Duodenal mucosa (tissue), 2 donors: Measurements from ENCODE around the gene EDARADD.

Experiments
- H3K27ac ChIP-seq: one replicate; pipeline ENCODE4 v1.7.0; 2013; ENCODE audit warnings: low read depth, low read length
- H3K27me3 ChIP-seq, 2 donors: one replicate each; pipeline ENCODE4 v1.7.0; 2013; ENCODE audit warnings: low read length in 2 of 2, control low read depth in 1 of 2; ENCODE audit not compliant: insufficient read depth in 2 of 2, control insufficient read depth in 1 of 2
- H3K36me3 ChIP-seq, 2 donors: one replicate each; pipeline ENCODE4 v1.7.0; 2013; ENCODE audit warnings: low read length in 2 of 2, control low read depth in 1 of 2; ENCODE audit not compliant: insufficient read depth in 2 of 2, control insufficient read depth in 1 of 2
- H3K4me1 ChIP-seq, 2 donors: one replicate each; pipeline ENCODE4 v1.7.0; 2013; ENCODE audit warnings: low read length in 2 of 2, control low read depth in 1 of 2; ENCODE audit not compliant: insufficient read depth in 2 of 2, control insufficient read depth in 1 of 2
- H3K4me3 ChIP-seq, 2 donors: one replicate each; pipeline ENCODE4 v1.7.0; 2013; ENCODE audit warnings: low read length in 2 of 2, low read depth in 1 of 2
- H3K9ac ChIP-seq, 2 donors: one replicate each; pipeline ENCODE4 v1.7.0; 2013; ENCODE audit warnings: low read length in 2 of 2, low read depth in 1 of 2
- H3K9me3 ChIP-seq, 2 donors: one replicate each; pipeline ENCODE4 v1.7.0; 2013; ENCODE audit warnings: low read length in 2 of 2, control low read depth in 1 of 2; ENCODE audit not compliant: control insufficient read depth in 1 of 2

EDARADD gene

GRCh38 chr1:236523704-236524141 lies 129.6 kb downstream of the EDARADD start, which contains the start of gene LGALS8:
Gene LGALS8, plus strand, starts transcription at chr1:236523982. Its CDS starts 2,089 bp downstream, at chr1:236526071.
- H3K9me3 ChIP-seq = no peaks in the 10 kb centered on the region
- peak within 1 kb of the TSS; percentile 70 for H3K27ac ChIP-seq
- H3K36me3 ChIP-seq = peaks cover 0 to 18% of the 10 kb centered on the region in 2 donors
- peaks cover 5 to 8% of the 10 kb centered on the region in 2 donors for H3K4me1 ChIP-seq
- peak within 1 kb of the TSS; percentile 82 to 94 for H3K9ac ChIP-seq
- no peaks in the 10 kb centered on the region for H3K27me3 ChIP-seq
- peak within 1 kb of the TSS; percentile 81 for H3K4me3 ChIP-seq

GRCh38 chr1:236524142-236524894 lies 130.2 kb downstream of the EDARADD start:
- Histone ChIP-seq H3K9me3 (no peaks in the 10 kb centered on the region), H3K4me1 (peaks cover 5 to 8% of the 10 kb centered on the region in 2 donors)

GRCh38 chr1:236524895-236525184 lies 130.8 kb downstream of the EDARADD start:
- Histone ChIP-seq H3K9me3 (no peaks in the 10 kb centered on the region), H3K36me3 (peaks cover 0 to 20% of the 10 kb centered on the region in 2 donors), H3K9ac (peak overlapping the region; percentile 82 to 94), H3K4me3 (peak overlapping the region; percentile 81), H3K27ac (peak overlapping the region; percentile 11), H3K4me1 (peaks cover 5 to 8% of the 10 kb centered on the region in 2 donors), H3K27me3 (no peaks in the 10 kb centered on the region)

More at GRCh38 chr1:236524142-236524894, 130.2 kb downstream of the EDARADD start:
- Histone ChIP-seq H3K4me3 (peak overlapping the region; percentile 81), H3K27ac (peak overlapping the region; percentile 70), H3K9ac (peak overlapping the region; percentile 82 to 94), H3K36me3 (peaks cover 0 to 20% of the 10 kb centered on the region in 2 donors), H3K27me3 (no peaks in the 10 kb centered on the region)

GRCh38 chr1:236526079-236526478 lies 132.0 kb downstream of the EDARADD start:
- H3K4me3 ChIP-seq = no peak overlapping the region
- H3K27ac ChIP-seq = no peak overlapping the region
- peaks cover 8 to 11% of the 10 kb centered on the region in 2 donors for H3K4me1 ChIP-seq
- H3K27me3 ChIP-seq = no peaks in the 10 kb centered on the region
- H3K36me3 ChIP-seq = peaks cover 0 to 20% of the 10 kb centered on the region in 2 donors
- no peaks in the 10 kb centered on the region for H3K9me3 ChIP-seq
- no peak overlapping the region for H3K9ac ChIP-seq

- Histone ChIP-seq H3K27ac (no peak overlapping the region), H3K27me3 (no peaks in the 10 kb centered on the region), H3K36me3 (peaks cover 0 to 36% of the 10 kb centered on the region in 2 donors), H3K4me3 (no peak overlapping the region), H3K9ac (no peak overlapping the region), H3K9me3 (no peaks in the 10 kb centered on the region), H3K4me1 (peaks cover 11 to 13% of the 10 kb centered on the region in 2 donors)
These were observed 136.2 kb downstream of the EDARADD start for GRCh38 chr1:236530286-236530685.

GRCh38 chr1:236530959-236531358 lies 136.9 kb downstream of the EDARADD start:
- no peak overlapping the region for H3K27ac ChIP-seq

GRCh38 chr1:236532850-236533249 lies 138.8 kb downstream of the EDARADD start:
- Histone ChIP-seq H3K9ac (no peak overlapping the region), H3K4me1 (peaks cover 11 to 13% of the 10 kb centered on the region in 2 donors), H3K9me3 (no peaks in the 10 kb centered on the region), H3K27ac (no peak overlapping the region), H3K27me3 (no peaks in the 10 kb centered on the region), H3K4me3 (no peak overlapping the region), H3K36me3 (peaks cover 3 to 26% of the 10 kb centered on the region in 2 donors)

More at GRCh38 chr1:236530959-236531358, 136.9 kb downstream of the EDARADD start:
- no peaks in the 10 kb centered on the region for H3K9me3 ChIP-seq
- no peaks in the 10 kb centered on the region for H3K27me3 ChIP-seq
- peaks cover 0 to 41% of the 10 kb centered on the region in 2 donors for H3K36me3 ChIP-seq
- H3K4me3 ChIP-seq = no peak overlapping the region
- H3K4me1 ChIP-seq = peaks cover 11 to 13% of the 10 kb centered on the region in 2 donors
- H3K9ac ChIP-seq = no peak overlapping the region

- Histone ChIP-seq H3K4me3 (no peak overlapping the region), H3K27me3 (no peaks in the 10 kb centered on the region), H3K9ac (no peak overlapping the region), H3K36me3 (peaks cover 13 to 33% of the 10 kb centered on the region in 2 donors), H3K27ac (no peak overlapping the region), H3K9me3 (no peaks in the 10 kb centered on the region), H3K4me1 (peaks cover 11 to 13% of the 10 kb centered on the region in 2 donors)
These were observed 140.1 kb downstream of the EDARADD start for GRCh38 chr1:236534151-236534651.
